HepG2 (cell line): ENCODE measurements around the gene PRM2. TPM values are rescaled to one million over a fixed set of nuclear protein-coding genes. Genes with fewer than 3 reads are reported as not detected.

Experiments used
- CC2D1A ChIP-seq: sonication (generic); formaldehyde crosslinking; IDR thresholded peaks from 2 replicates; pipeline ENCODE4 v1.8.1; 2023; ENCODE audit warnings: mild to moderate bottlenecking, missing genetic modification reagents
- EEA1 ChIP-seq: sonication (generic); formaldehyde crosslinking; IDR thresholded peaks from 2 replicates; pipeline ENCODE4 v1.5.1; 2020; ENCODE audit warnings: mild to moderate bottlenecking, missing genetic modification reagents, borderline replicate concordance
- HINFP ChIP-seq: sonication (generic); formaldehyde crosslinking; IDR thresholded peaks from 2 replicates; pipeline ENCODE4 v1.4.0; 2020; ENCODE audit warnings: low read depth, mild to moderate bottlenecking, missing genetic modification reagents
- RERE ChIP-seq: IDR thresholded peaks from 2 replicates; pipeline ENCODE4 v1.6.1; 2016; ENCODE audit warnings: low read depth, missing genetic modification reagents, missing compliant biosample characterization
- SIN3B ChIP-seq: fragments of 150-350 bp; IDR thresholded peaks from 2 replicates; pipeline ENCODE4 v1.6.1; 2014; ENCODE audit warnings: low read length
- SMYD3 ChIP-seq: sonication (generic); formaldehyde crosslinking; IDR thresholded peaks from 2 replicates; pipeline ENCODE4 v1.8.1; 2023; ENCODE audit warnings: mild to moderate bottlenecking, missing genetic modification reagents
- ZNF101 ChIP-seq: sonication (generic); formaldehyde crosslinking; IDR thresholded peaks from 2 replicates; pipeline ENCODE4 v1.4.0; 2020; ENCODE audit warnings: mild to moderate bottlenecking, low read depth, missing genetic modification reagents, borderline replicate concordance
- ZNF451 ChIP-seq: sonication (generic); formaldehyde crosslinking; IDR thresholded peaks from 2 replicates; pipeline ENCODE4 v1.5.0; 2020; ENCODE audit warnings: mild to moderate bottlenecking, missing genetic modification reagents
- polyA plus RNA-seq, 8 experiments: library from polyadenylated mRNA; depleted of rRNA in 3 of 8; stranded (reverse) in 7 of 8; unstranded in 1 of 8; fragments of >200 nt; fragmentation: Illumina TruSeq in 4 of 8; extraction: Trizol in 4 of 8; gene quantifications; 2 replicates each; pipeline versions ENCODE4 v1.2.1 to v1.2.3, GENCODE V29; 2011 to 2016; ENCODE audit warnings: low read depth in 4 of 8, missing spikeins in 1 of 8, mixed read lengths in 1 of 8; ENCODE audit not compliant: insufficient read depth in 1 of 8
- total RNA-seq, 5 experiments: library from RNA; depleted of rRNA; stranded (reverse); fragments of >200 nt; fragmentation: Illumina TruSeq; extraction: Trizol; gene quantifications; 2 replicates each; pipeline ENCODE4 v1.2.3, GENCODE V29; 2016; ENCODE audit warnings: low read depth in 1 of 5
- TF ChIP-seq, protein P1 (sequence below): sonication (generic); formaldehyde crosslinking; IDR thresholded peaks from 2 replicates; pipeline ENCODE4 v1.4.0; 2020; ENCODE audit warnings: mild to moderate bottlenecking, missing genetic modification reagents, borderline replicate concordance
- TF ChIP-seq, protein P2 (sequence below): sonication (generic); formaldehyde crosslinking; conservative IDR thresholded peaks from 2 replicates; pipeline ENCODE4 v1.5.0; 2020; ENCODE audit warnings: missing genetic modification reagents

The PRM2 gene
- total and polyA plus RNA-seq, 2 of the 13 experiments (the other 11 are each of a cell fraction or from before 2014, with no cell fraction given), result 0.54 TPM; not detected in 1

DNA sequence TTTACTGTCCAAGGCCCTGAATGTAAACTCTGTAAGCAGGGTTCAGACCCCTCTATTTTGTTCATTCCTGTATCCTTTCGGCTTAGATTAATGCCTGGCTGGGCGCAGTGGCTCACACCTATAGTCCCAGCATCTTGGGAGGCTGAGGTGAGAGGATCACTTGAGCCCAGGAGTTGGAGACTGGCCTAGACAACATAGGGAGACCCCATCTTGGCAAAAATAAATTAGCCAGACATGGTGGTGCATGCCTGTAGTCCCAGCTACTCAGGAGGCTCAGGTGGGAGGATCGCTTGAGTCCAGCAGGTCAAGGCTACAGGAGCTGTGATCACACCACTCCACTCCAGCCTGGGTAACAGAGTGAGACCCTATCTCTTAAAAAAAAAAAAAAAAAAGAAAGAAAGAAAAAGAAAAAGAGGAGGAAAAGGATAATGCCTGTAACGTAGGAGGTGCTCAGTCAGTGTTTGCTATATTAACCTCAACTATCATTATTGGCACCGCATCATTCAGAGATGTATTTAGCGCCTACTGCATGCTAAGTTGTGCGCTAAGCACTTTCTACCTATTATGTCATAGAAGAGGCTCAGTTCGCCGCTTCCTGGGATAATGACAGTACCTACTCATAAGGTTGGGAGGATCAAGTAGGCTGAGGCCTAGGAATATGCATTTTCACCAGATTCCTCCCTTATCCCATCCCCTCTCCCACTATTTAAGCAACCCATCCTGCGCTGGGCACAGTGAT lies 25.3 kb downstream of the PRM2 start (continued):
- TF ChIP-seq, protein P1, sequence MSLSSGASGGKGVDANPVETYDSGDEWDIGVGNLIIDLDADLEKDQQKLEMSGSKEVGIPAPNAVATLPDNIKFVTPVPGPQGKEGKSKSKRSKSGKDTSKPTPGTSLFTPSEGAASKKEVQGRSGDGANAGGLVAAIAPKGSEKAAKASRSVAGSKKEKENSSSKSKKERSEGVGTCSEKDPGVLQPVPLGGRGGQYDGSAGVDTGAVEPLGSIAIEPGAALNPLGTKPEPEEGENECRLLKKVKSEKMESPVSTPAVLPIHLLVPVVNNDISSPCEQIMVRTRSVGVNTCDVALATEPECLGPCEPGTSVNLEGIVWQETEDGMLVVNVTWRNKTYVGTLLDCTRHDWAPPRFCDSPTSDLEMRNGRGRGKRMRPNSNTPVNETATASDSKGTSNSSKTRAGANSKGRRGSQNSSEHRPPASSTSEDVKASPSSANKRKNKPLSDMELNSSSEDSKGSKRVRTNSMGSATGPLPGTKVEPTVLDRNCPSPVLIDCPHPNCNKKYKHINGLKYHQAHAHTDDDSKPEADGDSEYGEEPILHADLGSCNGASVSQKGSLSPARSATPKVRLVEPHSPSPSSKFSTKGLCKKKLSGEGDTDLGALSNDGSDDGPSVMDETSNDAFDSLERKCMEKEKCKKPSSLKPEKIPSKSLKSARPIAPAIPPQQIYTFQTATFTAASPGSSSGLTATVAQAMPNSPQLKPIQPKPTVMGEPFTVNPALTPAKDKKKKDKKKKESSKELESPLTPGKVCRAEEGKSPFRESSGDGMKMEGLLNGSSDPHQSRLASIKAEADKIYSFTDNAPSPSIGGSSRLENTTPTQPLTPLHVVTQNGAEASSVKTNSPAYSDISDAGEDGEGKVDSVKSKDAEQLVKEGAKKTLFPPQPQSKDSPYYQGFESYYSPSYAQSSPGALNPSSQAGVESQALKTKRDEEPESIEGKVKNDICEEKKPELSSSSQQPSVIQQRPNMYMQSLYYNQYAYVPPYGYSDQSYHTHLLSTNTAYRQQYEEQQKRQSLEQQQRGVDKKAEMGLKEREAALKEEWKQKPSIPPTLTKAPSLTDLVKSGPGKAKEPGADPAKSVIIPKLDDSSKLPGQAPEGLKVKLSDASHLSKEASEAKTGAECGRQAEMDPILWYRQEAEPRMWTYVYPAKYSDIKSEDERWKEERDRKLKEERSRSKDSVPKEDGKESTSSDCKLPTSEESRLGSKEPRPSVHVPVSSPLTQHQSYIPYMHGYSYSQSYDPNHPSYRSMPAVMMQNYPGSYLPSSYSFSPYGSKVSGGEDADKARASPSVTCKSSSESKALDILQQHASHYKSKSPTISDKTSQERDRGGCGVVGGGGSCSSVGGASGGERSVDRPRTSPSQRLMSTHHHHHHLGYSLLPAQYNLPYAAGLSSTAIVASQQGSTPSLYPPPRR (CRISPR knock-in tag), result no peak
- TF ChIP-seq, protein P2, sequence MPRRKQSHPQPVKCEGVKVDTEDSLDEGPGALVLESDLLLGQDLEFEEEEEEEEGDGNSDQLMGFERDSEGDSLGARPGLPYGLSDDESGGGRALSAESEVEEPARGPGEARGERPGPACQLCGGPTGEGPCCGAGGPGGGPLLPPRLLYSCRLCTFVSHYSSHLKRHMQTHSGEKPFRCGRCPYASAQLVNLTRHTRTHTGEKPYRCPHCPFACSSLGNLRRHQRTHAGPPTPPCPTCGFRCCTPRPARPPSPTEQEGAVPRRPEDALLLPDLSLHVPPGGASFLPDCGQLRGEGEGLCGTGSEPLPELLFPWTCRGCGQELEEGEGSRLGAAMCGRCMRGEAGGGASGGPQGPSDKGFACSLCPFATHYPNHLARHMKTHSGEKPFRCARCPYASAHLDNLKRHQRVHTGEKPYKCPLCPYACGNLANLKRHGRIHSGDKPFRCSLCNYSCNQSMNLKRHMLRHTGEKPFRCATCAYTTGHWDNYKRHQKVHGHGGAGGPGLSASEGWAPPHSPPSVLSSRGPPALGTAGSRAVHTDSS (CRISPR knock-in tag), result no peak
- TF ChIP-seq CC2D1A (CRISPR knock-in tag) (no peak), ZNF451 (CRISPR knock-in tag) (no peak), HINFP (CRISPR knock-in tag) (no peak), ZNF101 (CRISPR knock-in tag) (no peak), SMYD3 (CRISPR knock-in tag) (no peak), EEA1 (CRISPR knock-in tag) (no peak), SIN3B (no peak), RERE (CRISPR knock-in tag) (no peak)
